Thyroid gland (tissue), 4 donors: ENCODE results near the gene UBE2L3.

ENCODE experiments used
- CTCF ChIP-seq, 6 experiments: fragments of 200-600 bp in 3 of 6; fragments of 450-650 bp in 3 of 6; sonication (generic) in 3 of 6; IDR thresholded peaks; one replicate each; pipeline ENCODE4 v1.5.1; 2016 to 2019; ENCODE audit warnings: antibody characterized with exemption in 6 of 6, mild to moderate bottlenecking in 2 of 6, inconsistent platforms in 1 of 6, moderate library complexity in 1 of 6
- POLR2A ChIP-seq, 2 donors: fragments of 450-650 bp; IDR thresholded peaks; one replicate each; pipeline ENCODE4 v1.6.1; 2017; ENCODE audit warnings: antibody characterized with exemption in 2 of 2, mild to moderate bottlenecking in 2 of 2, moderate library complexity in 1 of 2

- no peak for TF ChIP-seq CTCF (IDR thresholded peaks at IDR 0.05)
- no peak for TF ChIP-seq POLR2A (IDR thresholded peaks at IDR 0.05)
Measured at GRCh38 chr22:21598302-21598701, 30.8 kb downstream of the UBE2L3 start.
